ENCODE data around the gene RAB36. TPM values are rescaled to one million over a fixed set of nuclear protein-coding genes. Genes with fewer than 3 reads are reported as not detected.

The RAB36 gene
- total and polyA plus RNA-seq, 9 of the 15 experiments (the other 6 are each of a cell fraction or from before 2014, with no cell fraction given) = 0.04 to 0.50 (median 0.08) TPM; not detected in 3

DNA sequence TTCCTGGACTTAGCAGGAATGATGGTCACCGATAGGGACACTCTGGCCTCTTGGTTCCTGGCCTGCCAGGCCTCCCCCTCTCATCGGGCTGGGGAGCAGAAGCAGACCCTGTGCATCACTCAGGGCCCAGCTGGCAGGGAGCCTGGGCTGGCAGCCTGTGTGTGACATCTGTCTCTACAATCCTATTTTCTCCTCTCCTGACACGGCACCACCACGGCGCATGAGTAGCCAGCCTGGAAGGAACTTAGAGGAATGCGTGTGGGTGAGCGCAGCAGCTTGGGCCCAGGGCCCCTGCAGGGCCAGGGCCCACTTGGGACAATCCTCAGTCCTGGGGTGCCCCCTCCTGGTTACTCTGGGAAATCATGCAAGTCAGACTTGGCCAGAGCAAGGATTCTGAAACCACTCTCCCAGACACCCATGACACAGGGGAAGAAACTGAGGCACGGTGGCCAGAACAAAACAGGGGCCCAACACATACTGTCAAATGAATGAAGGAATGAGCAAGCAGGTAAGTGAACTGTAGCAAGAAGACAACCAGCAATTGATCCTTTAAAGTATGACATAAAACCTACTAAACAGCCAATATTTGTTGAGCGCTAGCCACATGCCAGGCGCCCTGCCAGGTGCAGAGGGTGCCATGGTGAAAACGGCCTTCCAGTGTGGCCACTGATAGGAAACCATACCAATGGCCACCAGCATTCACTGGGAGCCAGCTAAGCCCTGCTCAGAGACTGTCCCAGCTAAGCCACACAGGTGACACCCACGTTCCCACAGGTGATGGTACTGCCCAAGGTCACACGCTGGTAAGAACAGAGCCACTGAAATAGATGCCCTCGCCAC lies 16.8 kb upstream of the RAB36 start (continued):
- TF ChIP-seq, protein P1, sequence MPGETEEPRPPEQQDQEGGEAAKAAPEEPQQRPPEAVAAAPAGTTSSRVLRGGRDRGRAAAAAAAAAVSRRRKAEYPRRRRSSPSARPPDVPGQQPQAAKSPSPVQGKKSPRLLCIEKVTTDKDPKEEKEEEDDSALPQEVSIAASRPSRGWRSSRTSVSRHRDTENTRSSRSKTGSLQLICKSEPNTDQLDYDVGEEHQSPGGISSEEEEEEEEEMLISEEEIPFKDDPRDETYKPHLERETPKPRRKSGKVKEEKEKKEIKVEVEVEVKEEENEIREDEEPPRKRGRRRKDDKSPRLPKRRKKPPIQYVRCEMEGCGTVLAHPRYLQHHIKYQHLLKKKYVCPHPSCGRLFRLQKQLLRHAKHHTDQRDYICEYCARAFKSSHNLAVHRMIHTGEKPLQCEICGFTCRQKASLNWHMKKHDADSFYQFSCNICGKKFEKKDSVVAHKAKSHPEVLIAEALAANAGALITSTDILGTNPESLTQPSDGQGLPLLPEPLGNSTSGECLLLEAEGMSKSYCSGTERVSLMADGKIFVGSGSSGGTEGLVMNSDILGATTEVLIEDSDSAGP (CRISPR knock-in tag; IDR thresholded peaks at IDR 0.05) = no peak
- TF ChIP-seq ZNF347 (CRISPR knock-in tag; IDR thresholded peaks at IDR 0.05; ENCODE audit: low read depth) = no peak
- no peak for TF ChIP-seq LEF1 (IDR thresholded peaks at IDR 0.05)
- TF ChIP-seq ILK (tag; IDR thresholded peaks at IDR 0.05; ENCODE audit: borderline replicate concordance, low read depth) = no peak
- no peak for TF ChIP-seq SMARCE1 (IDR thresholded peaks at IDR 0.05)
- TF ChIP-seq CBX8 (IDR thresholded peaks at IDR 0.05; ENCODE audit: borderline replicate concordance, extremely low read depth, low read depth, low read length, poor library complexity, severe bottlenecking) = no peak
- TF ChIP-seq HCFC1 (IDR thresholded peaks at IDR 0.05; ENCODE audit: low read depth, low read length) = peak; percentile 70
- TF ChIP-seq GTF2E2 (tag; IDR thresholded peaks at IDR 0.05) = no peak
- TF ChIP-seq SMC3 (conservative IDR thresholded peaks at IDR 0.05; ENCODE audit: insufficient read depth, low read depth, low read length) = peak; percentile 100
- no peak for TF ChIP-seq CC2D1A (IDR thresholded peaks at IDR 0.05)
- no peak for TF ChIP-seq NR2C1 (IDR thresholded peaks at IDR 0.05)
- no peak for TF ChIP-seq NR2C1 (tag; IDR thresholded peaks at IDR 0.05)
- TF ChIP-seq, protein P2, sequence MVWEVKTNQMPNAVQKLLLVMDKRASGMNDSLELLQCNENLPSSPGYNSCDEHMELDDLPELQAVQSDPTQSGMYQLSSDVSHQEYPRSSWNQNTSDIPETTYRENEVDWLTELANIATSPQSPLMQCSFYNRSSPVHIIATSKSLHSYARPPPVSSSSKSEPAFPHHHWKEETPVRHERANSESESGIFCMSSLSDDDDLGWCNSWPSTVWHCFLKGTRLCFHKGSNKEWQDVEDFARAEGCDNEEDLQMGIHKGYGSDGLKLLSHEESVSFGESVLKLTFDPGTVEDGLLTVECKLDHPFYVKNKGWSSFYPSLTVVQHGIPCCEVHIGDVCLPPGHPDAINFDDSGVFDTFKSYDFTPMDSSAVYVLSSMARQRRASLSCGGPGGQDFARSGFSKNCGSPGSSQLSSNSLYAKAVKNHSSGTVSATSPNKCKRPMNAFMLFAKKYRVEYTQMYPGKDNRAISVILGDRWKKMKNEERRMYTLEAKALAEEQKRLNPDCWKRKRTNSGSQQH (CRISPR knock-in tag; IDR thresholded peaks at IDR 0.05) = no peak
- no peak for TF ChIP-seq ZNF253 (CRISPR knock-in tag; conservative IDR thresholded peaks at IDR 0.05)
- peak in 1 of 2 experiments; percentile 69; a peak in 2 of 4 replicates for TF ChIP-seq ETV6 (IDR thresholded peaks at IDR 0.05; ENCODE audit: borderline replicate concordance in 1 of 2, low read depth in 2 of 2, low read length in 1 of 2)
- TF ChIP-seq ETV6 (CRISPR knock-in tag; IDR thresholded peaks at IDR 0.05; ENCODE audit: borderline replicate concordance) = no peak
- no peak for TF ChIP-seq ATF7 (IDR thresholded peaks at IDR 0.05)
- TF ChIP-seq TCF7L2 (IDR thresholded peaks at IDR 0.05; ENCODE audit: low read depth, low read length) = peak; percentile 14; the same call in 1 of the 2 replicates
- no peak for TF ChIP-seq SIRT6 (IDR thresholded peaks at IDR 0.05; ENCODE audit: low read depth, low read length)
- no peak for TF ChIP-seq TEAD2 (tag; IDR thresholded peaks at IDR 0.05)
- no peak for TF ChIP-seq SMARCA5 (IDR thresholded peaks at IDR 0.05)
- TF ChIP-seq, protein P3, sequence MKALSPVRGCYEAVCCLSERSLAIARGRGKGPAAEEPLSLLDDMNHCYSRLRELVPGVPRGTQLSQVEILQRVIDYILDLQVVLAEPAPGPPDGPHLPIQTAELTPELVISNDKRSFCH (CRISPR knock-in tag; IDR thresholded peaks at IDR 0.05) = no peak
- TF ChIP-seq, protein P3 (tag; IDR thresholded peaks at IDR 0.05) = no peak
- TF ChIP-seq, protein P4, sequence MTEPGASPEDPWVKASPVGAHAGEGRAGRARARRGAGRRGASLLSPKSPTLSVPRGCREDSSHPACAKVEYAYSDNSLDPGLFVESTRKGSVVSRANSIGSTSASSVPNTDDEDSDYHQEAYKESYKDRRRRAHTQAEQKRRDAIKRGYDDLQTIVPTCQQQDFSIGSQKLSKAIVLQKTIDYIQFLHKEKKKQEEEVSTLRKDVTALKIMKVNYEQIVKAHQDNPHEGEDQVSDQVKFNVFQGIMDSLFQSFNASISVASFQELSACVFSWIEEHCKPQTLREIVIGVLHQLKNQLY (CRISPR knock-in tag; conservative IDR thresholded peaks at IDR 0.05) = peak in 1 of 2 experiments; percentile 75; a peak in 2 of 4 replicates
- no peak for TF ChIP-seq ZBTB8A (IDR thresholded peaks at IDR 0.05; ENCODE audit: partially characterized antibody)

Data from K562 (cell line).